HCT116 (cell line): ENCODE data around the gene AK4. TPM values are rescaled to one million over a fixed set of nuclear protein-coding genes. Genes with fewer than 3 reads are reported as not detected.

Experiments used
- ATAC-seq: fragments of 200-7000 bp; cut with Tn5 transposase; 2 replicates; pipeline ENCODE4 v1.9.1; 2020; ENCODE audit warnings: mild to moderate bottlenecking, moderate library complexity
- BruUV-seq: library from RNA; stranded (reverse); fragments of 400-500 nt; replicated peaks from 2 replicates; lab custom pipeline; 2021; lab: Mats Ljungman, UMichigan
- CTCF ChIA-PET: fragments of 300-600 bp; sonication (Branson Sonifier 250); formaldehyde crosslinking; loops from one replicate; lab custom pipeline; 2021; ENCODE audit warnings: antibody characterized with exemption; lab: Charles Lee
- POLR2A ChIA-PET: fragments of 300-600, 350-600 bp; sonication (Branson Sonifier 250); formaldehyde crosslinking; loops from one replicate; lab custom pipeline; 2021; ENCODE audit warnings: antibody characterized with exemption; lab: Charles Lee
- RAD21 ChIA-PET, 2 experiments: fragments of 300-600 bp; sonication (Branson Sonifier 250); formaldehyde crosslinking; loops; one replicate each; lab custom pipeline; 2023; ENCODE audit warnings: low total read pairs in 2 of 2; ENCODE audit not compliant: uncharacterized antibody in 2 of 2, unreplicated experiment in 2 of 2, low non-redundant PET in 1 of 2; lab: Charles Lee
- DNase-seq: peaks from one replicate; pipeline ENCODE4 v3.0.0-alpha.2; 2010; ENCODE audit warnings: low read depth, low spot score
- H2AFZ ChIP-seq: fragments of 200-600 bp; shearing (Covaris generic), sonication (generic); 2 replicates; pipeline ENCODE4 v1.6.1; 2017; ENCODE audit warnings: low read depth, mixed run types, mixed read lengths, antibody characterized with exemption, low read length; ENCODE audit not compliant: poor library complexity, severe bottlenecking
- H3K27ac ChIP-seq: 2 replicates; pipeline ENCODE4 v1.5.1; 2012; ENCODE audit warnings: low read depth, low read length
- H3K27me3 ChIP-seq: fragments of 200-600 bp; sonication (generic); 2 replicates; pipeline ENCODE4 v1.6.1; 2016; ENCODE audit warnings: mixed run types, low read length, mixed read lengths; ENCODE audit not compliant: insufficient read depth
- H3K36me3 ChIP-seq, 2 experiments: fragments of 200-500 bp in 1 of 2; fragments of 200-600 bp in 1 of 2; sonication (Bioruptor generic) in 1 of 2; sonication (generic) in 1 of 2; 2 replicates each; pipeline versions ENCODE4 v1.5.1 to v1.6.1; 2014 to 2016; ENCODE audit warnings: low read length in 2 of 2, inconsistent platforms in 1 of 2, mixed read lengths in 1 of 2, mixed run types in 1 of 2; ENCODE audit not compliant: insufficient read depth in 2 of 2, control insufficient read depth in 1 of 2
- H3K4me1 ChIP-seq, 2 experiments: fragments of 200-600 bp in 1 of 2; sonication (generic) in 1 of 2; 2 replicates each; pipeline versions ENCODE4 v1.5.1 to v1.6.1; 2012 to 2017; ENCODE audit warnings: low read length in 2 of 2, inconsistent platforms in 1 of 2, mild to moderate bottlenecking in 1 of 2, mixed read lengths in 1 of 2, mixed run types in 1 of 2, moderate library complexity in 1 of 2; ENCODE audit not compliant: insufficient read depth in 2 of 2, control insufficient read depth in 1 of 2
- H3K4me2 ChIP-seq: fragments of 200-600 bp; sonication (generic); 2 replicates; pipeline ENCODE4 v1.6.1; 2017; ENCODE audit warnings: mixed run types, low read length, mixed read lengths
- H3K4me3 ChIP-seq, 2 experiments: fragments of 200-600 bp in 1 of 2; sonication (generic) in 1 of 2; replicated peaks in 1 of 2; 2 replicates each; pipeline ENCODE4 v1.5.1; 2011 to 2016; ENCODE audit warnings: low read length in 2 of 2, control low read depth in 1 of 2, low read depth in 1 of 2, mild to moderate bottlenecking in 1 of 2, mixed read lengths in 1 of 2, mixed run types in 1 of 2
- H3K79me2 ChIP-seq: fragments of 200-600 bp; sonication (generic); 2 replicates; pipeline ENCODE4 v1.6.1; 2017; ENCODE audit warnings: mild to moderate bottlenecking, mixed run types, low read length, moderate library complexity, mixed read lengths; ENCODE audit not compliant: insufficient read depth
- H3K9ac ChIP-seq: fragments of 200-600 bp; sonication (generic); 2 replicates; pipeline ENCODE4 v1.6.1; 2016; ENCODE audit warnings: low read length, mixed read lengths
- H3K9me2 ChIP-seq: fragments of 200-600 bp; sonication (generic), shearing (Covaris generic); 2 replicates; pipeline ENCODE4 v1.6.1; 2017; ENCODE audit warnings: mixed run types, mild to moderate bottlenecking, moderate library complexity; ENCODE audit not compliant: insufficient read depth
- H3K9me3 ChIP-seq, 2 experiments: fragments of 200-500 bp in 1 of 2; fragments of 200-600 bp in 1 of 2; sonication (Bioruptor generic) in 1 of 2; sonication (generic) in 1 of 2; 2 replicates each; pipeline ENCODE4 v1.6.1; 2014 to 2017; ENCODE audit warnings: low read length in 2 of 2, mixed read lengths in 2 of 2, inconsistent platforms in 1 of 2, low read depth in 1 of 2, mild to moderate bottlenecking in 1 of 2, mixed run types in 1 of 2, moderate library complexity in 1 of 2; ENCODE audit not compliant: control insufficient read depth in 1 of 2, insufficient read depth in 1 of 2
- H4K20me1 ChIP-seq: fragments of 200-600 bp; sonication (generic), shearing (Covaris generic); 2 replicates; pipeline ENCODE4 v1.6.1; 2017; ENCODE audit warnings: mixed run types, mild to moderate bottlenecking, moderate library complexity; ENCODE audit not compliant: insufficient read depth
- ATF3 ChIP-seq: IDR thresholded peaks from 2 replicates; pipeline ENCODE4 v1.6.1; 2012
- CTCF ChIP-seq, 3 experiments: fragments of 200-600 bp in 1 of 3; sonication (generic) in 1 of 3; IDR thresholded peaks in 2 of 3; conservative IDR thresholded peaks in 1 of 3; 2 replicates each; pipeline ENCODE4 v1.5.1; 2012 to 2017; ENCODE audit warnings: low read depth in 2 of 3, low read length in 2 of 3, antibody characterized with exemption in 1 of 3, borderline replicate concordance in 1 of 3, control low read depth in 1 of 3, mild to moderate bottlenecking in 1 of 3, mixed read lengths in 1 of 3, mixed run types in 1 of 3, moderate library complexity in 1 of 3; ENCODE audit not compliant: insufficient read depth in 1 of 3
- EGR1 ChIP-seq: IDR thresholded peaks from 2 replicates; pipeline ENCODE4 v1.6.1; 2012; ENCODE audit warnings: low read depth
- ELF1 ChIP-seq: IDR thresholded peaks from 2 replicates; pipeline ENCODE4 v1.6.1; 2012; ENCODE audit warnings: low read depth, borderline replicate concordance
- EZH2 ChIP-seq: fragments of 200-600 bp; sonication (generic); IDR thresholded peaks from 2 replicates; pipeline ENCODE4 v1.6.1; 2017; ENCODE audit warnings: antibody characterized with exemption, mixed run types
- EZH2phosphoT487 ChIP-seq: fragments of 200-600 bp; IDR thresholded peaks from 2 replicates; pipeline ENCODE4 v1.6.1; 2018; ENCODE audit warnings: antibody characterized with exemption, borderline replicate concordance
- FOSL1 ChIP-seq: IDR thresholded peaks from 2 replicates; pipeline ENCODE4 v1.6.1; 2012; ENCODE audit warnings: low read depth
- POLR2AphosphoS5 ChIP-seq: IDR thresholded peaks from 2 replicates; pipeline ENCODE4 v1.6.1; 2011; ENCODE audit warnings: mild to moderate bottlenecking, low read depth, low read length, moderate library complexity
- REST ChIP-seq: IDR thresholded peaks from 2 replicates; pipeline ENCODE4 v1.6.1; 2012; ENCODE audit warnings: low read depth
- SIN3A ChIP-seq: IDR thresholded peaks from 2 replicates; pipeline ENCODE4 v1.6.1; 2012; ENCODE audit warnings: low read depth
- SP1 ChIP-seq: IDR thresholded peaks from 2 replicates; pipeline ENCODE4 v1.6.1; 2012; ENCODE audit warnings: low read depth
- SRF ChIP-seq: IDR thresholded peaks from 2 replicates; pipeline ENCODE4 v1.6.1; 2012; ENCODE audit warnings: low read depth
- TCF7L2 ChIP-seq: IDR thresholded peaks from 2 replicates; pipeline ENCODE4 v1.7.0; 2011; ENCODE audit warnings: borderline replicate concordance, inconsistent platforms; ENCODE audit not compliant: insufficient read depth, insufficient read length; ENCODE audit errors: extremely low read depth
- YY1 ChIP-seq: IDR thresholded peaks from 2 replicates; pipeline ENCODE4 v1.6.1; 2011; ENCODE audit warnings: low read length, low read depth, moderate library complexity, mild to moderate bottlenecking; ENCODE audit not compliant: insufficient replicate concordance; ENCODE audit errors: extremely low read depth
- ZFX ChIP-seq: fragments of 450-650 bp; IDR thresholded peaks from 2 replicates; pipeline ENCODE4 v1.6.1; 2017
- intact Hi-C: fragments of 100-400 bp; cut with micrococcal nuclease; formaldehyde crosslinking; loops from 2 replicates; pipeline ENCODE4 v1.10.0; 2022
- total RNA-seq: library from RNA; stranded (reverse); gene quantifications from one replicate; pipeline ENCODE4 v1.2.1, GENCODE V29; 2021; ENCODE audit not compliant: unreplicated experiment
- TF ChIP-seq, protein P1 (sequence below): IDR thresholded peaks from 2 replicates; pipeline ENCODE4 v1.6.1; 2011; ENCODE audit warnings: mild to moderate bottlenecking, low read length, moderate library complexity; ENCODE audit not compliant: insufficient replicate concordance; ENCODE audit errors: extremely low read depth
- TF ChIP-seq, protein P2 (sequence below): IDR thresholded peaks from 2 replicates; pipeline ENCODE4 v1.6.1; 2012

AK4 gene
- total RNA-seq, 1 experiment from 2014 or later, result 51.5 TPM

DNA sequence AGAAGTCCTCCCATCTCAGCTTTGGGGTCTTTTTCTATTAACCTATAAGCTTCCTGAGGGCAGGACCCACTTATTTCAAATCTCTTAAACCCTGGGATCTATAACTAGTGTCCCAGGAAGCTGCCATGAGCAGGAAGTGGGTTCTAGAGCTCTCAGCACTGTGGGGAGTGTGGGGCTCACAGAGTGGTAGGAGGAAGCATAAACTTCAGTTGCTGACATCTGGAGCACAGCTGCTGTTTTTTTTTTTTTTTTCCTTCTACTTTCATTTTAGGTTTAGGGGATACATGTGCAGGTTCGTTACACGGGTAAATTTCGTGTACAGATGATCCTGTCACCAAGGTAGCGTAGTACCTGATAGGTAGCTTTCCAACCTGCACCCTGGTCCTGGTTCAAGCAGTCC is 59.3 kb downstream of the AK4 start:
- DNase-seq (no peak), ATAC-seq (no peak)
- H3K9ac ChIP-seq, result no peak overlapping the region
- no peak overlapping the region for H3K4me2 ChIP-seq
- H3K27me3 ChIP-seq, result no peaks in the 10 kb centered on the region
- no peaks in the 10 kb centered on the region for H3K9me3 ChIP-seq
- no TSS peak for BruUV-seq
- no peaks in the 10 kb centered on the region for H3K36me3 ChIP-seq
- ChIA-PET CTCF (no interaction called here), RAD21 (no interaction called here), POLR2A (no interaction called here)
- H3K27ac ChIP-seq, result no peak overlapping the region
- no peak for TF ChIP-seq EZH2phosphoT487
- no peak for TF ChIP-seq TCF7L2
- TF ChIP-seq, protein P1, sequence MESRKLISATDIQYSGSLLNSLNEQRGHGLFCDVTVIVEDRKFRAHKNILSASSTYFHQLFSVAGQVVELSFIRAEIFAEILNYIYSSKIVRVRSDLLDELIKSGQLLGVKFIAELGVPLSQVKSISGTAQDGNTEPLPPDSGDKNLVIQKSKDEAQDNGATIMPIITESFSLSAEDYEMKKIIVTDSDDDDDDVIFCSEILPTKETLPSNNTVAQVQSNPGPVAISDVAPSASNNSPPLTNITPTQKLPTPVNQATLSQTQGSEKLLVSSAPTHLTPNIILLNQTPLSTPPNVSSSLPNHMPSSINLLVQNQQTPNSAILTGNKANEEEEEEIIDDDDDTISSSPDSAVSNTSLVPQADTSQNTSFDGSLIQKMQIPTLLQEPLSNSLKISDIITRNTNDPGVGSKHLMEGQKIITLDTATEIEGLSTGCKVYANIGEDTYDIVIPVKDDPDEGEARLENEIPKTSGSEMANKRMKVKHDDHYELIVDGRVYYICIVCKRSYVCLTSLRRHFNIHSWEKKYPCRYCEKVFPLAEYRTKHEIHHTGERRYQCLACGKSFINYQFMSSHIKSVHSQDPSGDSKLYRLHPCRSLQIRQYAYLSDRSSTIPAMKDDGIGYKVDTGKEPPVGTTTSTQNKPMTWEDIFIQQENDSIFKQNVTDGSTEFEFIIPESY, result no peak
- TF ChIP-seq, protein P2, sequence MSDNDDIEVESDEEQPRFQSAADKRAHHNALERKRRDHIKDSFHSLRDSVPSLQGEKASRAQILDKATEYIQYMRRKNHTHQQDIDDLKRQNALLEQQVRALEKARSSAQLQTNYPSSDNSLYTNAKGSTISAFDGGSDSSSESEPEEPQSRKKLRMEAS, result no peak
- no peak for TF ChIP-seq CTCF (IDR thresholded peaks at IDR 0.05 in 2 of 3, conservative IDR thresholded peaks at IDR 0.05 in 1 of 3; ENCODE audit: borderline replicate concordance in 1 of 3, insufficient read depth in 1 of 3, low read depth in 2 of 3, low read length in 2 of 3)
- no peak for TF ChIP-seq ELF1
- TF ChIP-seq ATF3, result no peak
- no peak for TF ChIP-seq EZH2
- no peak for TF ChIP-seq SRF
- no peak for TF ChIP-seq POLR2AphosphoS5
- TF ChIP-seq ZFX, result no peak
- no peak for TF ChIP-seq REST
- TF ChIP-seq SIN3A, result no peak
- no peak for TF ChIP-seq FOSL1
- TF ChIP-seq YY1, result no peak
- TF ChIP-seq EGR1, result no peak
- no peak for TF ChIP-seq SP1
- no peaks in the 10 kb centered on the region for H3K9me2 ChIP-seq
- no peaks in the 10 kb centered on the region for H3K4me1 ChIP-seq
- H3K79me2 ChIP-seq, result peaks cover 4% of the 10 kb centered on the region
- no peak overlapping the region for H2AFZ ChIP-seq
- no peak overlapping the region for H3K4me3 ChIP-seq
- no peaks in the 10 kb centered on the region for H4K20me1 ChIP-seq
- intact Hi-C loops, result no loop called here
